SHP77 (cell line): ENCODE data around the gene HOXA1.

Experiments
- DNase-seq, 2 experiments: peaks; one replicate each; lab custom pipeline; 2025; lab: John Stamatoyannopoulos, UW

Gene HOXA1

DNA sequence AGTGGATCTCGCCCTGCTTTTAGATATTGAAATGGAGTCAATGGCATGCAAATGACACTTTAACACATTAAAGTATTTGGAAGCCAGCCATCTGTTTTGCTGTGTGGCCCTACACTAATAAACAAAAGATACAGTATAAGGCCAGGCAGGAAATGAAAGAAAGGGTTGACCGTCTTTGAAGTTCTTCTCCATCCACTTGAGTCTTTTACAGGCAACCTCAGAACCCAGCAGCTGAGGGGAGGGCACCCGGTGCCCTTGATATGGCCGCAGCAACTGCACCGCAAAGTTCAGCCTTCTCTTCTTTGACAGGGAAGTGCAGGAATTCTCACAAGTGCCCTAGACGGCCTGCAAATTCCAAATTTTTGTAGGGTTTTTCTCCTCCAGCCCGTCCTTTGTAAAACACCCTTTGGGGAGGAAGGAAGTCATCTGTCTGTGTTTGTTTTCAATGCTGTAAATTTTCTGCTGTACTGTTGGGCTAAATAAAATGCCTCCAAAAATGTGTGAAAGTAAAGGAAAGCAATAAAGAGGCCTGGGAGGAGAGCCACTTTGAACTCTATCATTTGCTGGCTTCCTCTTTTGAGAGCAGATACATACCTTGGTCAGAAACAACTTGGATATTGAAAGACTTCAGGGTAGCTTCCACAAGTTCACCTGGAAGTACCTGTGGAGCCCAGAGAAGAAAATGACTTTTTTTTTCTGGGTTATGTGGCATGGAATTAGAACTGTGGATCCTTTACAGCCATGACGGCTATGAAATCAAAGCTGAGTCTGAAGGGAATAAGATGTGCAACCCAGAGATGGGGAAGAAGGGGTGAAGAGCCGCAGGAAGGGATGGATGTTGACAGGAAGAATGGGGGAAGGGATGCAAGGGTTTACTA, 3.6 kb downstream of the HOXA1 start:
- no peak for DNase-seq

DNA sequence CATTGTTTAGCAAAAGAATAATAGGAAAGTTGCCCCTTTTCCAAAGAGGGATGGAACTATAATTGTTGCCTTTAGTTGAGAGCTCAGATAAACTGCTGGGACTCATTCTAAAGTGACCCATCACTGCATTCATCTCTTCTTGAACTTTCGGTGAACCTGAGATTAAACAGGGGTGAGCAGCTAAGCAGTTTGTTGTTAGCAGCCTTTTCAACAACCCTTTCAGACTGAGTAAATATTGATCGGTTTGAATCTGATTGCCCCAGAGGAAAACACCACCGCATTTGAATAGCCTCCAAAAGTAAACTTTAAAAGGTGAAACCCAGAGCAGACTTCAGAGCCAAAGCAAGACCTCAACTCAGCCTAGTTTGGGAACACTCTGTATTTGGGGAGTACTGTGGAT, 4.7 kb downstream of the HOXA1 start:
- DNase-seq, result no peak

DNA sequence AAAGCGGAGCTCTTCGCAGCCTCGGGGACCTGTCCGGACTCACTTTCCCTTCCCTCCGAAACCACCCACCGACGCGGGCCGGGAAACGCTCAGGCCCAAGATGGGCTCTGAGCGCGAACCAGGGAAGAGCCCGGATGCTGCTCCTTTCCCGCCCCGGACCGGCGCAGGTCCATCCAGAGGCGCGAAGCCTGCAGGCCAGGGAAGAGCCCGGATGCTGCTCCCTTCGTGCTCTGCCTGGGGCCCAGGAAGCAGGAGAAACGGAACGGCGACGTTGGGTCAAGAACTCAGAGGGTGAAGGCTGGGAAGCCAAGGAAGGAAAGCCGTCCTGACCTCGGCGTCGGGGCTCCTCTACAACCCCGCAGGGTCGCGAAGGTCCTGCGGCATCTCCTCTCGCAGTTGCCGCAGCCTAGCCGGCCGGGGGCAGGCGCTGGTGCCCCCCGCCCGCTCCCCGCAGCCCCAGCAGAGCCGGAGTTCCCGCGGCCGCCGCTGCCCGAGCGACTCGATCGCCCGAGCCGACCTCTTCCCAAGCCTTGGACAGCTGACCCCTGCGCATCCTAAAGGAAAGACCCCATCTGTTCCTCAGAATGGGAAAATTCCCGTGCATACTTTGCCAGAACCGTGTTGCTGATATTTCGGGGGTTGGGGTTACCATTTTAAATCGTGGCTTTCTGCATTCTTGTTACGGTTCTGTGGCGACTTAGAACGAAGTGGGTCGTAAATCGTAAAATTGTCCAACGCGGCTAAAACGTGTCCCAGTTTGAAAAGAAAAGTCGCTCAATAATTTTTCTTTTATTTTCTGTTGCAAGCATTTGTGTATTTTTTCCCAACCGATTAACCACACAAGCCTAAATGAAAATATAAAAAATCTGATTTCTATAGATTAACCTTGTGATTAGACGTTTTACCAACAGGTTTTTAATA, 7.5 kb downstream of the HOXA1 start:
- no peak for DNase-seq

DNA sequence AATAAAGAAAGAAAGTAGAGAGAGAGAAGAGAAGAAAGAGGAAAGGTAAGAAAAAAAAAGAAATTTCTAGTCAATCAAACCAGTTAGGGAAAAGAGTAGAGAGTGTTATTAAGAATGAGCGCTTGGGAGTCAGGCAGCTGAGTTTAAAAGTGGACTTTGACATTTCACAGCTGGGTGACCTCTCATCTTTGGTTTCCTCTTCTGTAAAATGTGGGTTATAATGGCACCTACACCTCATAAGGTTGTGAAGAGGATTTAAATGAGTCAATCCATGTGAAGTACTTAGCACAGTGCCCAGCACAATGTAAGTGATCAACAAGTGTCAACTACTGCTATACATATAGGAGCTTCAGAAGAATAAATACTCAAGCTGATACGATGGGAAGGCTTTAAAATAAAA, 12.2 kb downstream of the HOXA1 start:
- DNase-seq, result no peak

DNA sequence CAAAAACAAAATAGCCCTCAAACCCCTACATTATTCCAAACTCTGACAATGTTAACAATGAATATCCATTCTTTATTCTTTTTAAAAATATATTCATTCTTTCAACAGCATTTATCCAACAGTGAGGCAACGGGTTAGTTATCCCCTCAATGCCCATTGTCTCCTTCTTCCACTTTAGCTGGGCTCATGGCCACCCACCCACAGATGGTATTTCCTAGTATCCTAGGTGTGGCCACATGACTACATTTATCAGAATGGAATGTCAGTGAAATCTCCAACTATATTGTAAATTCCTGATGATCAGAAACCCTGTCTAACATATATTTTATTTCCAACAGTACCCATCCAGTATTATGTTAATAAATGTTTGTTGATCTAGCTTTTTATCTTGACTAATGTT, 13.6 kb downstream of the HOXA1 start:
- no peak for DNase-seq

DNA sequence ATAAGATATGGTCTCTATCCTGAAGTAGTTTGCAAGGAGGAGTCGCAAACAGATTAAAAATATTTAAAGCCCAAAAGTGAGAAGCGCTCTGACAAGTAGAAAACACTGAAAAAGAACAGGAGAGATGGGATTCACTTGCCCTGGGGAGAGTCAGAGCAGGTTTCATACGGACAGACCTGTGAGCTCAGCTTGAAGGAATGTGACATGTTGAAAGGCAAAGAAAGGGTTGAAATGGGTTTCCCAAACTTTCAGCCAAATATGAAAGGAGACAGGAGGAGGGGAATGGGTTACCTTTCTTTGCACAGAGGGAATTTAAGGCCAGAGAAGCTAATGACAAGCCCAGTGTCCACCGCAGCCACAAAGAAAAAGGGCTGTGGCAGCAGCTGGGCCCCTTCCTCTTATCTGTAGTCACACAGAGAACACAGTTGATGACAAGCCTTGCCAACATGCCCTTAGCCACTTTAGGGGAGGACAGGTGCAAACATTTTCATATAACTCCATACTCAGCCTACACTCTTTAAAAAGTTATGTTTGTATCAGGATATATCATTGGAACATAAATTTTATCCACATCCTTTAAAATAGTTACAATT, 14.9 kb downstream of the HOXA1 start:
- no peak for DNase-seq

DNA sequence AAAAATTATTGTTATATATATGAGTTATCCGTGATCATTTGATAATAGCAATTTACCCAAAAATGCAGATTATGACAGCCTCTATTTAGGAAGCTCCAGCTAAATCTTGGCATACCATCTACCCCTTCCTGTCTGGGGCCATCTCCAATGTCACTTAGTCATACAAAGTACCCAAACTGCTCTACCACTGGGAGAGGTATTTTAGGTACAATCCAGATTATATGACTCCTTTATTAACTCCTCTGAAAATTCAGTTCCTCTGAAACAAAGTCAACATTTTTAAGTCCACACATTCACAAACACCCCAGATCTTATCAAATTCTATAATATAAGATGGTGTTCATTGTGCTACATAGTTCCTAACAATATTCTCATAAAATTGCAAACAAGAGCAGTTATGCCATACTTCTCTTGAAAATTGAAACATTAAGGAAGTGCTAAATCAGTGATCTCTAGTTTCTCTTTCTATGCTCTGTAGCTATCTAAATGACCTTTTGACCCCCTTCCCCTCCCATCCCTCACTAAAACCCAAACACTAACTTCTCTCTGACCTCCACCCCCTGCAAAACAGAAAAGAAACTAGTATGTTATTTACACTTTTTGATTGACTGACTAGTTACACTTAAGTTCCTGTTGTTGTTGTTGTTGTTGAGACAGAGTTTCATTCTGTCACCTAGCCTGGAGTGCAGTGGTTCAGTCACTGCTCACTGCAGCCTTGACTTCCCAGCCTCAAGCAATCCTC, 16.4 kb downstream of the HOXA1 start:
- DNase-seq, result no peak

DNA sequence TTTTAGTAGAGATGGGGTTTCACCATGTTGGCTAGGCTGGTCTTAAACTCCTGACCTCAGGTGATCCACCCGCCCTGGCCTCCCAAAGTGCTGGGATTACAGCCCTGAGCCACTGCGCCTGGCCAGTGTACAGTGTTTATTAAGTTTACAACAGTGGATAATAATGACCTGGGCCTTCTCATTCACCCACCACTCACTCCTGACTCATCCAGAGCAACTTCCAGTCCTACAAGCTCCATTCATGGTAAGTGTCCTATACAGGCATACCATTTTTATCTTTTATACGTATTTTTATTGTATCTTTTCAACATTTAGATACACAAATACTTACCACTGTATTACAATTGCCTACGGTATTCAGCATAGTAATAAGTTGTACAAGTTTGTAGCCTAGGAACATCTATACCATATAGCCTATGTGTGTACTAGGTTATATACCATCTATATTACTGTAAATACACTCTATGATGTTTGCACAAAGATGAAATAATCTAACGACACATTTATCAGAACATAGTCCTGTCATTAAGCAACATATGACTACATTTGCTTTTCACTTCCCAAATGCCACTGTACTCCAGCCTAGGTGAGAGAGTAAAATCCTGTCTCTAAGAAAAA, 17.1 kb downstream of the HOXA1 start:
- DNase-seq, result no peak

DNA sequence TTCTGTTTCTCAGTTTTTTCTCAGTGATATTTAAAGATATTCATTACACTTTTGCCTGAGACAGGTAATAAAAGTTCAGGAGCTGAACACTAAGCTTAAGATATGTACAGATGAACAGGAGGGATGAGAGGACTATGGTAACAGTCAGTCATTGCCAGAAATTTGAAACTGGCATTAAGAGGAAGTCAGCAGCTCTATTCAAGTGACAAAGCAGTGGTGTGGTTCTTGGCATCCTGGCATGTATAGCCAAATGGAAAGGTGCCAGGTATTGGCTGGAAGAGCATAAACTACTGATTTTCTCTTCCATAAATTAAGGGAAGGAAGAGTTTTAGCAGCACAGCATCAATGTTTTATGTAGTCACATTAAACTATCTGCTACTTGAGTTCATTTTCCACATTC, 22.7 kb downstream of the HOXA1 start:
- DNase-seq, result no peak

DNA sequence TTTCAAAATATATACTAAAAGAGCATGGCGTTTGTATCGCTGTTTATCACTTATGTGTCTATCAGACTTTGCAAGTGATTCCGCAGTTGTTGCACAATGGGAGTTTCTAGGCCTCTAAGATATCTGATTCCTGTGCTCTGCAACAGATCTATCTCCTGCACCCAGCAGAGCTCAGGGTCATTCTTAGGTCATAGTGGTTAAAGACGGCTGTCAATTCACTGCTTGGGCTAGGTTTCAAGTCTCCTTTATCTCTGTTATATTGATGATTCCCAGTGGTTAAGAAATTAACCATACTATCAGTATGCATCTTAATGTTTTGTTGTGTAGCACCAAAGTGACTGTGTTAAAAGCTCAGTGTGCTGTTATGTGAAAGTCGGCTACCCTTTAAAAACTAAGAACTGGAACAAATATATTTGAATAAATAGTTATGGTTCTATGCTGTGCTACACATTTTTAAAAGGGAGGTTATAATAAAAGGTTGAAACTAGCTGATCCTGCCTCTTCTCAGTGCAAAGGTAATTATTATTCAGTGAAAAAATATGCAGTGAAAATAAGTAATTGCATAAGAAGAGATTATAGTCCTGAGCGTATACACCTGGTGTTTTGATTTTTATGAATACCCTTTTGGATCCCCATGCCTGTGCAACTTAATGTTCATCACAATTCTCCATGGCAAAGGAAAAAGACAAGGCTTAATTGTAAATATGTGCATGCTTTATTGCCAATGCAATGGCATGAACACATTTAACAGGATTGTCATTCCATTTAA, 24.0 kb downstream of the HOXA1 start:
- no peak for DNase-seq

DNA sequence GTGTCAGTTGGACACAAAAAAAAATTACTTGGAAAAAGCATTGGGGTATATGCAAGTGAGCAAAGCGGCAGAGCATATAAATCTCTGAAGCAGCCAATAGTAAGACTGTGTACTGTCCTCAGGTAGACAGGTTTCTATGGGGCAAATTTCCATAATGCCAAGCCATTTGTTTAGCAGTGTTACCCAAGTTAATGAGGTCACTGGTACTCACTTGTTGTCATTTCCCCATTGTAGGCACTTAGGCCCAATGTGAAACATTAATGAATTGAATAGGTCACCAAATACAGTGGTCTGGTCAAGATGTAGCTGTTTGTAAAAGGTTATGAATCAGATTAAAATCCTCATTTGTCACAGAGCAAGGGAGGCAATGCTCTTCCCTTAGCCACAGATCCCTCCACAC, 27.5 kb downstream of the HOXA1 start:
- no peak for DNase-seq

DNA sequence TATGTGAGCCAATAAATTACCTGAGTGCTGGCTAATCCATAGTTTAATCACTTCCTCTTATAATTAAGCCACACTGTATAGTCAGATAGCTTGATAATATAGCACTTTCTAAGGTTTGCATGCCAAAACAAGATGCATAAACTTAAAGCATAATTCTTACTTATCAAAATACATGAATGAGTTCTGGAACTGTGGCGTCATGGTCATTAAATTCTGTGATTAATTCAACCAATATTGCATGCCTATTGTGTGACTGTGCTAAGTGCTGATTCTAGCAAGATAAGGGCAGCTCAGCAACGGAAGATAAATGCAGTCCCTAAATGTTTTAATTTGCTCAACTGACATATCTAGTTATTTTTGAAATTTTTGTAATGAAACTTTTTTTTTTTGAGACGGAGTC, 29.7 kb downstream of the HOXA1 start:
- no peak for DNase-seq

DNA sequence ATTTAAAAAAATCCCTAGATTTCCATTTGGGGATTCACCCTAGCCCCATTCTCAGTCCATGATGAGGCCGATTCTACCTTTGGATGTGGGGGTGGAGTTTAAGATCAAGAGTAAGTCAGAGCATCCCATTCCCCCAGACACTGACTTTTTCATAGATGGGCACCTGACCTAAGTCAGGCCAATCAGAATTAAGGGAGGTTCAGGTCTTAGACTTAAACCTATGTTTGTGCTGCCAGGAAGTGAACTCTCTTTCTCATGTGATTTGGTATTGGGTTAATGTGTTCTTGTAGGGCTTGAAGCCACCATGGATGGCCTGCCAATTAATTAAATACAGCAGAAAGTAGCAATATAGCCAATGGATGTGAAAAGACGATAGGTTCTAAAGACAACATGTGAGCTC, 30.1 kb downstream of the HOXA1 start:
- no peak for DNase-seq

DNA sequence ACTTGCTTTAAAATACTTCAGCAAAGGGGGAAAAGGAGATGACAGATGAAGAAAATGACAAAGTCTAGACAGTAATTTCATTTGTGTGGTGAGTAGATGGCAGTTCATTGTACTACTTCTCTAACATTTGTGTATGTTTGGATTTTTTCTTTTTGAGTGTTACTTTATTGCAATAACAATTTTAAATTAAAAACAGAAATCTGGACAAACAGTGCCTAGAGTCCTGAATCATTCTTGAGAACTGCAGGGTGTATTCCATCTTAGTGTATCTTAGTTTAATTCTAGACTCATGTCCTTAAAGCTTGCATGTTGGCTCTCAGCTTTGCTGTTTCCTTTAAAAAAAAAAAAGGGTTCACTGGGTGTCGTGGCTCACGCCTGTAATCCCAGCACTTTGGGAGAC, 31.1 kb downstream of the HOXA1 start:
- no peak for DNase-seq

DNA sequence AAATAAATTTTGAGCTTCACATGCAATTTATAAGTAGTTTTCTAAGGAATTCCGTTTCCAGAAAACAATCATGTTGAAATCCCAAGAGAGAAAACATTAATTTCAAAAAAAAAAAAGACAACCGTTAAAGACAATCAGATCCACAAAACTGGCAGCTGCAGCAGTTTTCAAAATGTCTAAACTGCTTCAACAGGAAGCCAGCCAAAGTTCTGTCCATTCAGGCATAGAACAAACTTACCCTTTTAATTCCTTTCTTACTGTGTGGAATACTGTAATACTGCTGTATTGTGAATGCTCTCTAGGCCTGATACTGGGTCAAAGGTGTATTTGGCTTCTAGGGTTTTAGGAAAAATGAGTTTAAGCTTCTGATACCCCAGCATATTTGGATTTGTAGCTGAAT, 31.6 kb downstream of the HOXA1 start:
- DNase-seq, result no peak

DNA sequence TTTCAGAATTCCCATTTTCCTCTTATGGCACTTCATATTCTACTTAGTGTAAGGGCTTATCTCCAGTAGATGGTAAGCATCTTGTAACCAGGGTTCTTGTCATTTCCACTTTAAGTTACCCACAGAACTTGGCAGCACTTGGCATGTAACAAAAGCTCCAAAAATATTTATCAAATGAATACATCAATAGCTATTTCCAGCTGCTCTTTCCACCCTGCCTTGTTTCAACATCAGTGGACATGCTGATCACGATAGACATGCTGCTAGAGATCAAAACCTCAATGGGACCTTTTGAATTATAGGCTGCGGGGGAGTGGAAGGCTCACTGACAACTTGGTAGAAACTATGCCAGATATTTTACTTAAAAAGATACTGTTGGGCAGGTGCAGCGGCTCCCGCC, 32.9 kb downstream of the HOXA1 start:
- no peak for DNase-seq

DNA sequence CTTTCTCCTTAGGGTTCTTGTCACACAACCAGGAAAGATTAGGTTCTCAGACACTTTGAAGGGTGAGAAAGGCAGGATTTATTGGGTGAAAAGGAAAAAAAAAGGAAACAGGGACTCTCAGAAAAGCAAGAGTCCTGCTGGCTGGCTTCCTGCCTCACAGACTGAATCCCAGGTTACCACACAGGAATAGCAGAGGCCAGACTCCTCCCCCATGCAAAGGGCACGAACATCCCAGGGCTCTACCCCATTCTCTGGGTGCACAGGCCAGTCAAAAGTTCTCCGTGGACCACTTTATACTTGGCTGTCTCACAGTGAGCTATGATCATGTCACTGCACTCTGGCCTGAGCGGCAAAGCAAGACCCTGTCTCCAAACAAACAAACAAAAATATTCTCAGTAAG, 42.6 kb downstream of the HOXA1 start:
- DNase-seq, result no peak

DNA sequence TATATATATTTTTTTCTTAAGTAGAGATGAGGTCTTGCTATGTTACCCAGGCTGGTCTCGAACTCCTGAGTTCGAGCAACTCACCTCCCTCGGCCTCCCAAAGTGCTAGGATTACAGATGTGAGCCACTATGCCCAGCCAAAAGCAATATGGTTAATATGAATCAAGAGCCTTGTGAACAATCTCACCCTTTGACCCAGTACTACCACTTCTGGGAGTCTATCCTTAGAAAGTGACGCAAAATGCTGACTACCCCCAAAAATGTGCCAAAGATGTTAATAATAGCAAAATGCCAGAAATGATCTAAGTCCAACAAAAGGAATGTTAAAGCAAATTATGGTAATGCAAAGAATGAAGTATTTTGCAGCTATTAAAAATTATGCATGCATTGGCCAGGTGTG, 44.3 kb downstream of the HOXA1 start:
- no peak for DNase-seq

DNA sequence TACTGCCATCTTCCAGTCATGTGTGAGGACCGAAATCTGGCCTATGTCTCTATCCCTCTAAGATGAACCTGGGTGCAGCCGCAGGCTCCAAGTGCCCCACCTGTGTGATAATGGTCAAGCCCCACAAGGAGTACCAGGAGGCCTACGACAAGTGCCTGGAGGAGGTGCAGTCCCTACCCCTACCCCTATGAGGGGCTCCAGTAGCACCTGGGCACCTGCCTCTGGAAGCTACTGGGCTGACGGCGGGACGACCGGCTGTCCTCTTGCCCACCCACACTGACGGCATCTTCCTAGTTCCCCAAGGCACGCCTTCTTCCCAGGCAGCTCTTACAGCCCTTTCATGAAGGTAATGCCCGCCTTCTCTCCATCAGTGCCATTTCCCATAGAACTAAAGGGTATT, 47.4 kb downstream of the HOXA1 start:
- no peak for DNase-seq

DNA sequence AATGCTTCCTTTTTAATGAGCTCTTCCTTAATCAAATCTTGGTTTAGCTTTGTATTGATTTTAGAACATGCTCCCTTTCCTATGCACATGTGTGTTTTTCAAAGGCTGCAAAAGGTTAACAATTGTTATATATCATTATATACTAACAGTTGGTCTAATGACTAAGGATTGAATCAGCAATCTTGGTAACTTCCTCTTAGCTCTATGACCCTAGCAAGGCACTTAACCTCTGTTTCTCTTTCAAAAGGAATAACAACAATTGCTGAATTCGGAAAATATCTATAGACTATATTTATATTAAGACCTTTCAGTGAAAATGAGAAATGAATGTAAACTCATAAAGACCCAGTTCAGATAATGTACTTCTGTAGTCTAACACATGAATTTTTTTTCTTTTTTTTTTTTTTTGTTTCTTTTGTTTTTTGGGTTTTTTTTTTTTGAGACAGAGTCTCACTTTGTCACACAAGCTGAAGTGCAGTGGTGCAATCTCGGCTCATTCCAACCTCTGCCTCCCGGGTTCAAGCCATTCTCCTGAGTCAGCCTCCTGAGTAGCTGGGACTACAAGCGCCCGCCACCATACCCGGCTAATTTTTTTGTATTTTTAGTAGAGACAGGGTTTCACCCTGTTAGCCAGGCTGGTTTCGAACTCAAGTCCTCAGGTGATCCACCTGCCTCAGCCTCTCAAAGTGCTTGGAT, 48.8 kb downstream of the HOXA1 start:
- DNase-seq, result no peak
